ENCODE results near the gene MIGA2.

Gene MIGA2

GRCh38 chr9:129118799-129119198, 82.4 kb downstream of the MIGA2 start:
- no peak overlapping the region for H3K9ac ChIP-seq (ENCODE audit: insufficient read length)
- TF ChIP-seq FOXP2 (optimal IDR thresholded peaks at IDR 0.05; ENCODE audit: control extremely low read depth, extremely low read length, insufficient read depth) (no peak), EZH2 (IDR thresholded peaks at IDR 0.05) (no peak), POLR2AphosphoS5 (IDR thresholded peaks at IDR 0.05; ENCODE audit: borderline replicate concordance, low read depth, low read length) (no peak)

DNA sequence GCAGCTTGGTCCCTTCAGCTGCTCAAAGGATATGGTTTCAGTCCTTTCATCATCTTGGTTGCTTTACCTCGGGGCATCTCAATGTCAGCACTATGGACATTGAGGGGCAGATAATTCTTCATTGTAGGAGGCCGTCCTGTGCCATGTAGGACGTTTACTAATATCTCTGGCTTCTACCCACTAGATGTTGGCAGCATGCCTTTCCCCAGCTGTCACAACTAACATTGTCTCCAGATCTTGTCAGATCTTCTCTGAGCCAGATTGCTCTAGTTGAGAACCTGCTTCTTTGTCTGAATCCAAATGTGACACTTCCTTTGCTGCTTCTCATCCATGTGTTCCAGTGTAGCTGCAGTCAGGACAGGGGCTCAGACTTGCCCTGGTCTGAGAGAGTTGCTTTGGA, 85.1 kb downstream of the MIGA2 start:
- Histone ChIP-seq H3K9me3 (ENCODE audit: low read depth, low read length) (no peaks in the 10 kb centered on the region), H3K27ac (no peak overlapping the region), H3K9ac (ENCODE audit: insufficient read length) (no peak overlapping the region), H3K36me3 (ENCODE audit: insufficient read depth, low read length) (peaks cover 25% of the 10 kb centered on the region), H3K4me3 (no peak overlapping the region)
- DNase-seq (ENCODE audit: low read depth, low spot score) = no peak
- no peak for TF ChIP-seq FOXP2 (optimal IDR thresholded peaks at IDR 0.05; ENCODE audit: control extremely low read depth, extremely low read length, insufficient read depth)
- no peak for TF ChIP-seq EZH2 (IDR thresholded peaks at IDR 0.05)
- TF ChIP-seq POLR2AphosphoS5 (IDR thresholded peaks at IDR 0.05; ENCODE audit: borderline replicate concordance, low read depth, low read length) = no peak

More at GRCh38 chr9:129118799-129119198, 82.4 kb downstream of the MIGA2 start:
- H3K36me3 ChIP-seq (ENCODE audit: insufficient read depth, low read length) = peaks cover 17% of the 10 kb centered on the region
- no peaks in the 10 kb centered on the region for H3K9me3 ChIP-seq (ENCODE audit: low read depth, low read length)
- no peak for DNase-seq (ENCODE audit: low read depth, low spot score)
- H3K4me3 ChIP-seq = no peak overlapping the region
- H3K27ac ChIP-seq = no peak overlapping the region

Data from SK-N-MC (cell line).